Upper lobe of left lung (tissue), 6 donors: ENCODE measurements around the gene CCDC102B. TPM values are rescaled to one million over a fixed set of nuclear protein-coding genes. Genes with fewer than 3 reads are reported as not detected.

ENCODE experiments used
- ATAC-seq, 2 donors: fragments of 200-7000 bp; cut with Tn5 transposase; one replicate each; pipeline ENCODE4 v1.9.1; 2022; ENCODE audit warnings: mild to moderate bottlenecking in 2 of 2, moderate library complexity in 2 of 2; ENCODE audit not compliant: low FRiP score in 2 of 2
- DNase-seq, 2 donors: peaks; one replicate each; pipeline ENCODE4 v3.0.0-alpha.2; 2019 to 2020
- H3K27ac ChIP-seq, 4 donors: fragments of 200-600 bp; sonication (generic); one replicate each; pipeline ENCODE4 v1.5.1; 2016 to 2019
- H3K27me3 ChIP-seq, 4 donors: fragments of 200-600 bp; sonication (generic); one replicate each; pipeline ENCODE4 v1.5.1; 2017 to 2019
- H3K36me3 ChIP-seq, 4 donors: fragments of 200-600 bp; sonication (generic); one replicate each; pipeline ENCODE4 v1.5.1; 2016 to 2019
- H3K4me1 ChIP-seq, 4 donors: fragments of 200-600 bp; sonication (generic); one replicate each; pipeline ENCODE4 v1.5.1; 2018 to 2019
- H3K4me3 ChIP-seq, 4 donors: fragments of 200-600 bp; sonication (generic); one replicate each; pipeline ENCODE4 v1.5.1; 2017 to 2019; ENCODE audit warnings: mild to moderate bottlenecking in 2 of 4, moderate library complexity in 1 of 4
- H3K9me3 ChIP-seq, 4 donors: fragments of 200-600 bp; sonication (generic); one replicate each; pipeline ENCODE4 v1.5.1; 2018 to 2019
- CTCF ChIP-seq, 6 experiments: fragments of 450-650 bp in 4 of 6; fragments of 200-600 bp in 2 of 6; sonication (generic) in 2 of 6; IDR thresholded peaks; one replicate each; pipeline ENCODE4 v1.5.1; 2016 to 2019; ENCODE audit warnings: antibody characterized with exemption in 6 of 6
- EP300 ChIP-seq, 4 donors: sonication (generic); formaldehyde crosslinking; IDR thresholded peaks; one replicate each; pipeline ENCODE4 v1.5.1; 2017; ENCODE audit warnings: antibody characterized with exemption in 4 of 4, control low read depth in 2 of 4
- POLR2A ChIP-seq, 4 donors: fragments of 450-650 bp; IDR thresholded peaks; one replicate each; pipeline ENCODE4 v1.5.1; 2016 to 2017; ENCODE audit warnings: antibody characterized with exemption in 4 of 4, mild to moderate bottlenecking in 2 of 4
- POLR2AphosphoS5 ChIP-seq, 2 donors: sonication (generic); formaldehyde crosslinking; IDR thresholded peaks; one replicate each; pipeline ENCODE4 v1.5.1; 2017; ENCODE audit warnings: antibody characterized with exemption in 2 of 2
- WGBS, 2 donors: methylation state at CpG; one replicate each; pipeline ENCODE4 v1.1.5; 2017 to 2018; 5-methylcytosine and 5-hydroxymethylcytosine counted together
- total RNA-seq, 6 donors: library from RNA; depleted of rRNA in 4 of 6; stranded (reverse); fragments of >200 nt in 4 of 6; gene quantifications; one replicate each; pipeline versions ENCODE4 v1.1.0 to v1.2.1, GENCODE V29; 2016 to 2021
- donor health status: DM: no; HTN: no; CAD: no; lungs with moderate emphysema.
- donor health status: DM: no; HTN: yes; CAD: no; lungs with severe emphysema.

The CCDC102B gene
- total RNA-seq, 6 donors from 2014 or later, result 6.2 to 51.3 (median 20.3) TPM

- ATAC-seq, result no peak
- no peak for DNase-seq
- Histone ChIP-seq H3K27ac (no peak overlapping the region), H3K9me3 (no peaks in the 10 kb centered on the region), H3K36me3 (no peaks in the 10 kb centered on the region), H3K27me3 (no peaks in the 10 kb centered on the region), H3K4me3 (no peak overlapping the region), H3K4me1 (no peaks in the 10 kb centered on the region)
- TF ChIP-seq POLR2AphosphoS5 (IDR thresholded peaks at IDR 0.05) (no peak), EP300 (IDR thresholded peaks at IDR 0.05) (no peak), POLR2A (IDR thresholded peaks at IDR 0.05) (no peak), CTCF (IDR thresholded peaks at IDR 0.05) (no peak)
Measured at GRCh38 chr18:68909579-68909978, 111.7 kb downstream of the CCDC102B start.

GRCh38 chr18:68915061-68915460 lies 117.2 kb downstream of the CCDC102B start:
- ATAC-seq, result no peak
- H3K4me3 ChIP-seq, result no peak overlapping the region
- 84 to 94% methylated on average over 2 of the region's 2 CpGs for WGBS, 2 donors
- no peaks in the 10 kb centered on the region for H3K36me3 ChIP-seq
- H3K4me1 ChIP-seq, result no peaks in the 10 kb centered on the region
- H3K27me3 ChIP-seq, result no peaks in the 10 kb centered on the region
- no peaks in the 10 kb centered on the region for H3K9me3 ChIP-seq
- DNase-seq, result no peak
- TF ChIP-seq EP300 (IDR thresholded peaks at IDR 0.05), result no peak
- no peak for TF ChIP-seq POLR2AphosphoS5 (IDR thresholded peaks at IDR 0.05)
- no peak for TF ChIP-seq CTCF (IDR thresholded peaks at IDR 0.05)
- TF ChIP-seq POLR2A (IDR thresholded peaks at IDR 0.05), result no peak
- H3K27ac ChIP-seq, result no peak overlapping the region

GRCh38 chr18:68916734-68917133 lies 118.9 kb downstream of the CCDC102B start:
- Histone ChIP-seq H3K27ac (no peak overlapping the region), H3K4me3 (no peak overlapping the region), H3K9me3 (no peaks in the 10 kb centered on the region), H3K27me3 (no peaks in the 10 kb centered on the region), H3K4me1 (no peaks in the 10 kb centered on the region), H3K36me3 (no peaks in the 10 kb centered on the region)
- WGBS, 2 donors, result 75 to 81% methylated on average over 5 of the region's 5 CpGs
- no peak for DNase-seq
- ATAC-seq, result no peak
- no peak for TF ChIP-seq POLR2AphosphoS5 (IDR thresholded peaks at IDR 0.05)
- no peak for TF ChIP-seq POLR2A (IDR thresholded peaks at IDR 0.05)
- no peak for TF ChIP-seq CTCF (IDR thresholded peaks at IDR 0.05)
- no peak for TF ChIP-seq EP300 (IDR thresholded peaks at IDR 0.05)

- 93 to 94% methylated on average over 3 of the region's 3 CpGs for WGBS, 2 donors
Measured at GRCh38 chr18:68918216-68918615, 120.3 kb downstream of the CCDC102B start.

More at GRCh38 chr18:68918216-68918615, 120.3 kb downstream of the CCDC102B start:
- H3K4me1 ChIP-seq, result no peaks in the 10 kb centered on the region
- DNase-seq, result no peak
- H3K4me3 ChIP-seq, result no peak overlapping the region
- TF ChIP-seq POLR2A (IDR thresholded peaks at IDR 0.05), result no peak
- no peak for TF ChIP-seq EP300 (IDR thresholded peaks at IDR 0.05)
- no peak for TF ChIP-seq CTCF (IDR thresholded peaks at IDR 0.05)
- TF ChIP-seq POLR2AphosphoS5 (IDR thresholded peaks at IDR 0.05), result no peak
- no peak overlapping the region for H3K27ac ChIP-seq
- H3K36me3 ChIP-seq, result no peaks in the 10 kb centered on the region
- H3K9me3 ChIP-seq, result no peaks in the 10 kb centered on the region
- no peak for ATAC-seq
- H3K27me3 ChIP-seq, result no peaks in the 10 kb centered on the region
